Chondrocyte (in vitro differentiated cells): Measurements from ENCODE around the gene ZNF518B. TPM values are rescaled to one million over a fixed set of nuclear protein-coding genes. Genes with fewer than 3 reads are reported as not detected.
A peak's percentile ranks its signal among the peaks of the same experiment; 100 is the strongest.

Experiments
- DNase-seq: peaks from one replicate; pipeline ENCODE4 v3.0.0; 2021; ENCODE audit warnings: mixed read lengths, low spot score
- H3K27ac Mint-ChIP-seq: one replicate; pipeline ENCODE4 v1.8.0; 2021; ENCODE audit warnings: mild to moderate bottlenecking, moderate library complexity, mixed read lengths; ENCODE audit not compliant: unreplicated experiment
- H3K27me3 Mint-ChIP-seq: 2 replicates; pipeline ENCODE4 v1.8.0; 2021; ENCODE audit warnings: low read depth, mixed read lengths
- H3K36me3 Mint-ChIP-seq: 2 replicates; pipeline ENCODE4 v1.8.0; 2021; ENCODE audit warnings: low read depth, mixed read lengths
- H3K4me1 Mint-ChIP-seq: 2 replicates; pipeline ENCODE4 v1.8.0; 2021; ENCODE audit warnings: low read depth, mild to moderate bottlenecking, mixed read lengths
- H3K4me3 Mint-ChIP-seq: one replicate; pipeline ENCODE4 v1.8.0; 2021; ENCODE audit warnings: mild to moderate bottlenecking, moderate library complexity, mixed read lengths; ENCODE audit not compliant: unreplicated experiment
- H3K9me3 Mint-ChIP-seq: 2 replicates; pipeline ENCODE4 v1.8.0; 2021; ENCODE audit warnings: low read depth, mixed read lengths
- CTCF ChIP-seq: fragments of 200-600 bp; sonication (generic); IDR thresholded peaks from 2 replicates; pipeline ENCODE4 v1.5.0; 2021; ENCODE audit warnings: antibody characterized with exemption, mild to moderate bottlenecking, moderate library complexity
- total RNA-seq: library from RNA; stranded (reverse); gene quantifications from 3 replicates; pipeline ENCODE4 v1.2.1, GENCODE V29; 2021

The ZNF518B gene
- total RNA-seq, 1 donor from 2014 or later, result 35.1 TPM

- H3K9me3 Mint-ChIP-seq, result no peaks in the 10 kb centered on the region
- DNase-seq, result no peak
- no peaks in the 10 kb centered on the region for H3K4me1 Mint-ChIP-seq
- H3K27ac Mint-ChIP-seq, result no peak overlapping the region
- no peak overlapping the region for H3K4me3 Mint-ChIP-seq
- H3K36me3 Mint-ChIP-seq, result no peaks in the 10 kb centered on the region
- TF ChIP-seq CTCF, result no peak
- peaks cover 19% of the 10 kb centered on the region for H3K27me3 Mint-ChIP-seq
Measured at GRCh38 chr4:10405672-10406071, 51.6 kb downstream of the ZNF518B start.

- no peak overlapping the region for H3K4me3 Mint-ChIP-seq
- no peaks in the 10 kb centered on the region for H3K9me3 Mint-ChIP-seq
- H3K27ac Mint-ChIP-seq, result no peak overlapping the region
- peaks cover 21% of the 10 kb centered on the region for H3K27me3 Mint-ChIP-seq
- peak; percentile 84 for TF ChIP-seq CTCF
- no peaks in the 10 kb centered on the region for H3K36me3 Mint-ChIP-seq
- H3K4me1 Mint-ChIP-seq, result no peaks in the 10 kb centered on the region
- DNase-seq, result no peak
Measured at GRCh38 chr4:10403633-10404445, 53.4 kb downstream of the ZNF518B start.

- Mint-ChIP-seq H3K27me3 (peaks cover 4% of the 10 kb centered on the region), H3K4me1 (no peaks in the 10 kb centered on the region), H3K4me3 (no peak overlapping the region), H3K36me3 (no peaks in the 10 kb centered on the region), H3K9me3 (peaks cover 3% of the 10 kb centered on the region), H3K27ac (no peak overlapping the region)
- no peak for TF ChIP-seq CTCF
- DNase-seq, result no peak
Measured at GRCh38 chr4:10395971-10396580, 61.1 kb downstream of the ZNF518B start.

Other genes starting within 250 kb of the ZNF518B start
- not detected in 3 replicates for gene CLNK, start 227.3 kb upstream of the ZNF518B start, total RNA-seq